Adrenal gland (tissue), 12 donors: ENCODE data around the gene TNFRSF11A. TPM values are rescaled to one million over a fixed set of nuclear protein-coding genes. Genes with fewer than 3 reads are reported as not detected.

Experiments
- DNase-seq, 7 donors: peaks; one replicate each; pipeline ENCODE4 v3.0.0-alpha.2; 2019 to 2020
- H3K27ac ChIP-seq, 5 donors: fragments of 200-600 bp; sonication (generic) in 4 of 5; 1 replicate in 3 of 5; 2 replicates in 2 of 5; pipeline versions ENCODE4 v1.5.1 to v1.8.0; 2016 to 2020; ENCODE audit warnings: mild to moderate bottlenecking in 1 of 5
- H3K27me3 ChIP-seq: fragments of 200-600 bp; 2 replicates; pipeline ENCODE4 v1.8.0; 2021
- H3K36me3 ChIP-seq, 2 donors: fragments of 200-600 bp; replicated peaks in 1 of 2; 1 replicate in 1 of 2; 2 replicates in 1 of 2; pipeline versions ENCODE4 v1.5.1 to v1.8.0; 2018 to 2022
- H3K4me1 ChIP-seq, 2 donors: fragments of 200-600 bp; replicated peaks in 1 of 2; 1 replicate in 1 of 2; 2 replicates in 1 of 2; pipeline versions ENCODE4 v1.5.1 to v1.8.0; 2018 to 2021
- H3K4me3 ChIP-seq, 4 donors: fragments of 200-600 bp; sonication (generic) in 3 of 4; one replicate each; pipeline ENCODE4 v1.5.1; 2016 to 2018
- H3K9me3 ChIP-seq, 3 donors: fragments of 200-600 bp; sonication (generic) in 1 of 3; replicated peaks in 1 of 3; 1 replicate in 2 of 3; 2 replicates in 1 of 3; pipeline versions ENCODE4 v1.5.1 to v1.8.0; 2016 to 2021
- POLR2A ChIP-seq, 2 donors: fragments of 450-650 bp; IDR thresholded peaks; one replicate each; pipeline ENCODE4 v1.6.1; 2017; ENCODE audit warnings: antibody characterized with exemption in 2 of 2, mild to moderate bottlenecking in 2 of 2, moderate library complexity in 1 of 2
- WGBS, 4 donors: extraction: QIAGEN DNeasy Blood & Tissue Kit in 2 of 4; methylation state at CpG; one replicate each; pipeline versions ENCODE4 v1.1.5 to v1.1.7; 2013 to 2017; 5-methylcytosine and 5-hydroxymethylcytosine counted together
- intact Hi-C, 2 donors: fragments of 100-400 bp; cut with DNase I; formaldehyde crosslinking; loops; one replicate each; pipeline versions ENCODE4 v1.14.1 to v1.15.0; 2022 to 2023
- polyA plus RNA-seq, 3 donors: library from polyadenylated mRNA; stranded (reverse); fragments of 200-250 nt in 2 of 3; fragments of 350-450 nt in 1 of 3; fragmentation: Illumina TruSeq in 1 of 3; extraction: RNeasy Lipid Tissue Mini Kit (QIAGEN cat#74804) in 1 of 3; gene quantifications; one replicate each; pipeline ENCODE4 v1.2.3, GENCODE V29; 2013 to 2014
- total RNA-seq, 9 donors: library from RNA; depleted of rRNA in 4 of 9; stranded (reverse); fragments of >200 nt in 4 of 9; fragments of 120-200 nt in 1 of 9; fragmentation: NEBNext Ultra II Directional in 1 of 9; extraction: Animal tissue kit (Norgen Biotek cat#: 25700) in 1 of 9; gene quantifications; one replicate each; pipeline versions ENCODE4 v1.1.0 to v1.2.4, GENCODE V29; 2013 to 2023
- TF ChIP-seq, protein P1 (sequence below), 6 experiments: fragments of 450-650 bp in 4 of 6; fragments of 200-600 bp in 2 of 6; sonication (generic) in 1 of 6; IDR thresholded peaks; 1 replicate in 5 of 6; 2 replicates in 1 of 6; pipeline versions ENCODE4 v1.5.1 to v1.8.0; 2016 to 2021; ENCODE audit warnings: antibody characterized with exemption in 6 of 6, mild to moderate bottlenecking in 2 of 6, moderate library complexity in 1 of 6
- donor health status: healthy with polysubstance abuse.
- donor health status: Bipolar disorder and iron deficiency.
- donor health status: DM: yes; HTN: yes; CAD: no.
- donor health status: DM: no; HTN: no; CAD: no.
- donor health status: DM: no; HTN: no; CAD: no.
- donor health status: DM: yes; HTN: yes; CAD: no.

TNFRSF11A gene
- total and polyA plus RNA-seq, 12 donors = 0.61 to 15.7 (median 4.2) TPM

DNA sequence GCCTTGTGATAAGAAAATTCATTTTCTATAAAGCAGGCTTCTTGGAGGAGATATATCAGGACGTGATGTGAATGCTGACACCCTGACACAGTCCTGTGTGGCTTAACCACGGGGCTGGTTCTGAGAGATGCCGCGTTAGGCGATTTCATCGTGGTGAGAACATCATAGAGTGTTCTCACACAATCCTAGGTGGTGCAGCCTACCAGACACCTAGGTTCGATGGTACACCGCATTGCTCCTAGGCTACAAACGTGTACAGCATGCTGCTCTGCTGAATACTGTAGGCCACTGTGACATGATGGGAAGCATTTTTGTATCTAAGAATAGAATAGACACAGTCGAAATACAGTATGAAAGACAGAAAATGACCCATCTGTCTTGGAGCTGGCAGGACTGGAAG, 82.5 kb downstream of the TNFRSF11A start:
- Histone ChIP-seq H3K9me3 (no peaks in the 10 kb centered on the region), H3K4me3 (no peak overlapping the region), H3K36me3 (no peaks in the 10 kb centered on the region), H3K27me3 (no peaks in the 10 kb centered on the region), H3K27ac (no peak overlapping the region), H3K4me1 (no peaks in the 10 kb centered on the region)
- intact Hi-C loops = no loop called here
- no peak for DNase-seq
- WGBS, 4 donors = 82 to 87% (median 85%) methylated on average over 10 of the region's 10 CpGs
- no peak for TF ChIP-seq POLR2A (IDR thresholded peaks at IDR 0.05)
- TF ChIP-seq, protein P1, sequence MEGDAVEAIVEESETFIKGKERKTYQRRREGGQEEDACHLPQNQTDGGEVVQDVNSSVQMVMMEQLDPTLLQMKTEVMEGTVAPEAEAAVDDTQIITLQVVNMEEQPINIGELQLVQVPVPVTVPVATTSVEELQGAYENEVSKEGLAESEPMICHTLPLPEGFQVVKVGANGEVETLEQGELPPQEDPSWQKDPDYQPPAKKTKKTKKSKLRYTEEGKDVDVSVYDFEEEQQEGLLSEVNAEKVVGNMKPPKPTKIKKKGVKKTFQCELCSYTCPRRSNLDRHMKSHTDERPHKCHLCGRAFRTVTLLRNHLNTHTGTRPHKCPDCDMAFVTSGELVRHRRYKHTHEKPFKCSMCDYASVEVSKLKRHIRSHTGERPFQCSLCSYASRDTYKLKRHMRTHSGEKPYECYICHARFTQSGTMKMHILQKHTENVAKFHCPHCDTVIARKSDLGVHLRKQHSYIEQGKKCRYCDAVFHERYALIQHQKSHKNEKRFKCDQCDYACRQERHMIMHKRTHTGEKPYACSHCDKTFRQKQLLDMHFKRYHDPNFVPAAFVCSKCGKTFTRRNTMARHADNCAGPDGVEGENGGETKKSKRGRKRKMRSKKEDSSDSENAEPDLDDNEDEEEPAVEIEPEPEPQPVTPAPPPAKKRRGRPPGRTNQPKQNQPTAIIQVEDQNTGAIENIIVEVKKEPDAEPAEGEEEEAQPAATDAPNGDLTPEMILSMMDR (IDR thresholded peaks at IDR 0.05) = no peak

DNA sequence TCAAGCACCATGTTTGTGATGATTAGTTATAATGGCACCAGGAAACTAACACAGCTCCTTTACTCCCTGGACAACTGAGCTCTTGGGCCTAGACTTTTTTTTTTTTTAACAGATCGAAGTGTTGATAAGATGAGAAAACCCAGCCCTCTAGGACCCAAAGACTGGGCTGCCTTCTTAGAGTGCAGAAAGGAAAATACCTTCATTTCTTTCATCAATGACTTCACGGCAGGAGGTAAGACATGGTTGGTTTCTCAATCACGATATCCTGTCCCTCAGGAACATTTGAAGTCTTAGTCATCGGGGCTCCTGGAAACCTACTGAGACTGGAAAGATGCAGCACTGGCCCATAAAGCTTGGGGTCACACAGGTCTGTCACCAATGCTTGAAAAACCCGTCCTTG, 84.7 kb downstream of the TNFRSF11A start:
- no peak overlapping the region for H3K4me3 ChIP-seq
- intact Hi-C loops = loop anchor here in 1 of 2 donors (10.0 kb wide), 1 partner anchor 65 kb away; no protein-coding TSS in a partner anchor
- no peak for TF ChIP-seq POLR2A (IDR thresholded peaks at IDR 0.05)
- TF ChIP-seq, protein P1 (IDR thresholded peaks at IDR 0.05) = no peak
- H3K27ac ChIP-seq = no peak overlapping the region
- no peaks in the 10 kb centered on the region for H3K36me3 ChIP-seq
- no peaks in the 10 kb centered on the region for H3K9me3 ChIP-seq
- DNase-seq = no peak
- WGBS, 4 donors = 78 to 91% (median 82%) methylated on average over 5 of the region's 5 CpGs
- no peaks in the 10 kb centered on the region for H3K4me1 ChIP-seq
- no peaks in the 10 kb centered on the region for H3K27me3 ChIP-seq

DNA sequence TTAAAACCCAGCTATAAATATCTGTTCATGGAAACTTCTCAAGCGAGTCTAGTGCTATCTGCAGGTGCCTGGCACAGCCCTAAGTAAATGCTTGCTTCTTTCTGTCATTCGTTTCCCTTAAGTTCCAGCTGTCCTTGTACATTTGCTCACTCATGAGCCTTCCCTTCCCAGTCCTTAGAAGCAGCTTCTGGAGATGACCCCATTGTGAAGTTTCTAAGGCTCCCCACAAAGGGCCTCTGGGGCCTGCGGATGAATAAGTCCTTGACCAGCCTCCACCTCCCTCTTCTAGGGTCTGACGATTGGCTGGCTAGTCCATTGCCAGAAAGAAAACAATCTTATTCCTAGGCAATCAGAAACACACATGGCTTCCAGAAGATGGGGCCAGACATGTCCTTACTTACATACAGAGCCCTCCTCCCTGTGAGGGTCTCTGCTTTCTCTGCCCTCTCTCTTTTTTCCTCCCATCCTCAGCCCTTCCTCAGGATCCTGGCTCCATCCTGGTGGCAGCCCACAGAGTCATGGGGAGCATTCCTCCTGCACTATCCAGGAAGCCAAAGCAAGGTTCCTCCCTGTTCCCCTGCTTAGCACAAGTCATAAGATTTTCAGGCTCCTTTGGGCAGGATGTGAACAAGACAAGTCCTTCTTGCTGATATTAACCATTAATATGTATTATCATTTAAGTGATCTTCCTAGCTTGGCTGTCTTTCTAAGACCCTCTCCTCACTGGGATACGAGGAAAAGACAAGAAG, 87.3 kb downstream of the TNFRSF11A start:
- H3K27ac ChIP-seq = no peak overlapping the region
- no peak for TF ChIP-seq POLR2A (IDR thresholded peaks at IDR 0.05)
- TF ChIP-seq, protein P1 (IDR thresholded peaks at IDR 0.05) = no peak
- intact Hi-C loops = loop anchor here in 1 of 2 donors (10.0 kb wide), 1 partner anchor 62 kb away; no protein-coding TSS in a partner anchor
- H3K36me3 ChIP-seq = no peaks in the 10 kb centered on the region
- H3K27me3 ChIP-seq = no peaks in the 10 kb centered on the region
- WGBS, 4 donors = 62 to 64% (median 62%) methylated on average over 5 of the region's 5 CpGs
- no peaks in the 10 kb centered on the region for H3K9me3 ChIP-seq
- H3K4me3 ChIP-seq = no peak overlapping the region
- DNase-seq = no peak
- no peaks in the 10 kb centered on the region for H3K4me1 ChIP-seq

DNA sequence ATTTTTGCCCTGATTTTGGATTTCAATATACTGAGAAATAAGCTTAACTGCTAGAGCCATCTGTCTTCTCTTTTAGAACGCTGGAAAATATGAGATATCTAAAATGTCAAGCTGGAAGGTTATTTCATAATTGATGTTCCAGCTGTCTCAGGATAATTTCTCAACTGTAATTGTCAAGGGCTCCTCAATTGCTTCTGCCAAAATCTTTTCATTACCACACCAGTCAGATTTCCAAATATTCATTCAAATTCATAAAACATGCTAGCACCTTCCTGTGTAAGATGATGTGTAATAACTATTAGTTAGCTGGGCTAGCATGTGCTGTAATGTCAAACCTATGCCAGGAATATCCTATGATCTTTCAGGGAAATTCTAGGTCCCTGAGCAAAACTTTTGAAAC, 88.1 kb downstream of the TNFRSF11A start:
- intact Hi-C loops = loop anchor here in 1 of 2 donors (10.0 kb wide), 1 partner anchor 62 kb away; no protein-coding TSS in a partner anchor
- Histone ChIP-seq H3K9me3 (no peaks in the 10 kb centered on the region), H3K4me1 (no peaks in the 10 kb centered on the region), H3K27me3 (no peaks in the 10 kb centered on the region), H3K36me3 (no peaks in the 10 kb centered on the region), H3K4me3 (no peak overlapping the region), H3K27ac (no peak overlapping the region)
- WGBS, 4 donors = 18 to 36% (median 31%) methylated on average over 1 of the region's 1 CpG
- no peak for DNase-seq
- TF ChIP-seq POLR2A (IDR thresholded peaks at IDR 0.05) = no peak
- TF ChIP-seq, protein P1 (IDR thresholded peaks at IDR 0.05) = no peak
